GM18951 (cell line): ENCODE data around the gene PTPN23.

Experiments
- POLR2A ChIP-seq: IDR thresholded peaks from 4 replicates; pipeline ENCODE4 v1.6.1; 2011; ENCODE audit warnings: mild to moderate bottlenecking; ENCODE audit not compliant: insufficient read length, insufficient read depth; ENCODE audit errors: extremely low read depth
- in situ Hi-C: fragments of 300-500 bp; cut with MboI; formaldehyde crosslinking; loops from one replicate; pipeline ENCODE4 v1.12.0; 2022; ENCODE audit warnings: low sequenced_read_pairs, mixed read lengths, inconsistent platforms; ENCODE audit not compliant: unreplicated experiment

The PTPN23 gene

DNA sequence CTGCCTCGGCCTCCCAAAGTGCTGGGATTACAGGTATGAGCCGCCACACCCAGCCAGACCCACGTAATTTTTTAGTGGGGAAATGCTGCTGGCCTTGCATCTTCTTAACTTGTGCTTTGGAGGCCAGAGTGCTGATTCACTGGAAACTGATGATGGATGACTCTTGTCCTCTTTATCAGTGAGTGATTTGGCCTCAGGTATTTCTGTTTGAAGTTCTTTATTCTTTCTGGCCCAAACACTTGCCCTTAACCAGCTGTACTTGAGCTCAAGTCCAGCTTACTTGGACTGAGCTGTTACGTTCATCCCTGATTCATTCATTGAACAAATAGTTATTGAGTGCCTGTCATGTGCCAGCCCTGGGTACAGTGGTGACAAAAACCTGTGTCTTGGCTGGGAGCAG is 4.2 kb downstream of the PTPN23 start:
- in situ Hi-C loops = no loop called here
- no peak for TF ChIP-seq POLR2A

DNA sequence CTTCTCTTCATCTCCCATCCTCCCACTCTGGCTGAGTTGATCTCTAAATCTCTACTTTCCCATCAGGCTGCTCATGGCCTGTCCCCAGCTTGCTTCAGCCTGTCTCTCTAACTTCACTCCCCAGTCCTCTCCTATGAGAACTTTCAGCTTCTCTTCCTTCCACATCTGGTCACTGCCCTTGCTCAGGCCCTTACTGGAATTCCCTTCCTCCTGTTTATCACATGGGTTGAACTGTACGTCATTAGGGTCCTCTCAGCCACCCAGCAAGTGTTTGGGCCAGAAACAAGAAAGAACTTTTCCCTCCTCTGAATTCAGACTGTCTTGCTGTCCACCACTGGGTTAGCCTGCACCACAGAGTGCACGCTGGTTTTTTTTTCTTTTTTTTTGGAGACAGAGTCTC is 5.0 kb downstream of the PTPN23 start:
- TF ChIP-seq POLR2A = no peak
- in situ Hi-C loops = no loop called here

DNA sequence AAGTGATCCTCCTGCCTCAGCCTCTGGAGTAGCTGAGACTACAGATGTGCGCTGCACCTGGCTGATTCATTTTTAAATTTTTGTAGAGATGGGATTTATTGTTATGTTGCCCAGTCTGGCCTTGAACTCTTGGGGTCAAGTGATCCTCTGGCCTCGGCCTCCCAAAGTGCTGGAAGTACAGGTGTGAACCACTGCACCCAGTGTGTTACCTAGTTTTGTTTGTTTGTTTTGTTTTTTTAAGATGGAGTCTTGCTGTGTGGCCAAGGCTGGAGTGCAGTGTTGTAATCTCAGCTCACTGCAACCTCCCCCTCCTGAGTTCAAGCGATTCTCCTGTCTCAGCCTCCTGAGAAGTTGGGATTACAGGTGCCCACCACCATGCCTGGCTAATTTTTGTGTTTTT is 12.1 kb downstream of the PTPN23 start:
- in situ Hi-C loops = no loop called here

GRCh38 chr3:47394140-47394870 is 13.5 kb downstream of the PTPN23 start:
- TF ChIP-seq POLR2A = no peak
- in situ Hi-C loops = no loop called here

More for the DNA sequence above, 12.1 kb downstream of the PTPN23 start:
- TF ChIP-seq POLR2A = no peak

DNA sequence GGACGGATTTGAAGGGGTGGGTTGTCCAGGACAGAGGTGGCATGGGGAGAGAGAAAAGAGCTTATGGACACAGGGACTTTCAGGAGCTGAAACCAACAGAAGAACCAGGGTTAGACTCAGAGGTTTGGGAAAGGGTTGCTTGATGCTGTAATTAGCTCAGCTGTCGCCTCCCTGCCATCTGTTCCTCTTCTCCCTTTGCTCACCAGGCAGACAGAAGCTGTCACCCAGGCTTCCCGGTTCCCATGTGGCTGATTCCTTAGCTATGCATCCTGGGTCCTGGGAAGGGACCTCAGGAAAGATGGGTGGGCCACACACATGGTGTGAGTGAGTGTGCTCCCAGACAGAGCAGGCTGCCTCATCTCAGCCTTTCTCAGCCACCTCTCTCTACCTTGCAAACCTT is 14.1 kb downstream of the PTPN23 start:
- in situ Hi-C loops = no loop called here
- TF ChIP-seq POLR2A = no peak

DNA sequence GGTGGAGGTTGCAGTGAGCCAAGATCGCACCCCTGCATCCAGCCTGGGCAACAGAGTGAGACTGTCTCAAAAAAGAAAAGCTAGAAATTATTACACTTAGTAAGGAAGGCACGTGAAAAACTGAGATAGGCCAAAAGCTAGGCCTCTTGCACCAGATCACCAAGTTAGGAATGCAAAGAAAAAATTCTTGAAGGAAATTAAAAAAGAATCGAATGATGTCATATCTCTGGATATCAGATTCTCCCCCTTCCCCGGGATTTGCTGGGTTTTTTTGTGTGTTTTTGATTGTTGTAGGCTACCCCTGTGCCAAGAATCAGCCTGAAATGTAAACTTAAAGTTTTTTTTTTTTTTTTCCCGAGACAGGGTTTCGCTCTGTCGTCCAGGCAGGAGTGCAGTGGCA is 17.4 kb downstream of the PTPN23 start:
- no peak for TF ChIP-seq POLR2A
- in situ Hi-C loops = no loop called here

DNA sequence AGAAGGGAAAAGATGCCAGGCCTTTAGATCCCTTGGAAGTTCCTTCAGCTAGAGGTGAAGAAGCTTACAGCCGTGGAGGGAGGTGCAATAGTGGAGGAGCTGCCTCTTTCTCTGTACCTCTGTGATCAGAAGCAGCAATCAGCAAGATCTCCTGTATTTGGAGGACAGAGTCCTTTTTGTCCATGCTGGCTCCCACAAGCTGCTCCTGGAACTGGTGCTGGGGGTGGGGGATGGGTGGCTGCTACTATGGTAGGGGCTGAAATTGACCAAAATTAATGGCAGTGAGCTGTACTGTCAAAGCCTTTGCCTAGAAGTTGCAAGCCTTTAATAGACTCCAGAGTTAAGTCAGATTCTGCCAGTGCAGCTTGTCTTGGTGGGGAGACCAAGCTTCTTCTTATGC is 18.2 kb downstream of the PTPN23 start:
- in situ Hi-C loops = no loop called here
- TF ChIP-seq POLR2A = no peak

DNA sequence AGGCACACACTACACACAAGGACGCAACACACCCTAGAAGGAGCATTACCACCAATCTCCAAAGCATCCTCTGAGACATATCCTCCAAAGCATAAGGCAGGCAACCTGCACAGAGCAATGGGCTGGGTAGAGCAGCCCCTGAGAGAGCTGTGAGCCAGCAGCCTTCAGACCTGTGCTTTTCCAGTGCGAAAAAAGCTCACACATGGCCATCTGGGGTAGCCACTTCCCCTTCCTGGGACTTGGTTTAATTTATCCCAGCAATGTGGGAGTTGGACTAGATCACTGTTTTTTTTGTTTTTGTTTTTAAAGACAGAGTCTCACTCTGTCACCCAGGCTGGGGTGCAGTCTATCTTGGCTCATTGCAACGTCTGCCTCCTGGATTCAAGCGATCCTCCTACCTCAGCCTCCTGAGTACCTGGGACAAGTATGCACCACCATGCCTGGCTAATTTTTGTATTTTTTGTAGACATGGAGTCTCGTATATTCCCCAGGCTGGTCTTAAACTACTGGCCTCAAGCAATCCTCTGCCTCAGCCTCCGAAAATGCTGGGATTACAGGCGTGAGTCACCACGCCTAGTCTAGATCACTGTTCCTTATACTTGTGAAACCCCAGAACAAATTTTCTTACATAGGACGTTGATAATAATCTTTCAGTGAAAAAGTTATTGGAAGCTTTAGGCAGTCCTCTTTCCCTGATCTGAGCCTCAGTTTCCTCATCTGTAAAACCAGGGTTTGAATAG is 18.9 kb downstream of the PTPN23 start:
- in situ Hi-C loops = no loop called here
- TF ChIP-seq POLR2A = no peak

GRCh38 chr3:47404431-47404876 is 23.6 kb downstream of the PTPN23 start:
- in situ Hi-C loops = no loop called here
- TF ChIP-seq POLR2A = no peak

DNA sequence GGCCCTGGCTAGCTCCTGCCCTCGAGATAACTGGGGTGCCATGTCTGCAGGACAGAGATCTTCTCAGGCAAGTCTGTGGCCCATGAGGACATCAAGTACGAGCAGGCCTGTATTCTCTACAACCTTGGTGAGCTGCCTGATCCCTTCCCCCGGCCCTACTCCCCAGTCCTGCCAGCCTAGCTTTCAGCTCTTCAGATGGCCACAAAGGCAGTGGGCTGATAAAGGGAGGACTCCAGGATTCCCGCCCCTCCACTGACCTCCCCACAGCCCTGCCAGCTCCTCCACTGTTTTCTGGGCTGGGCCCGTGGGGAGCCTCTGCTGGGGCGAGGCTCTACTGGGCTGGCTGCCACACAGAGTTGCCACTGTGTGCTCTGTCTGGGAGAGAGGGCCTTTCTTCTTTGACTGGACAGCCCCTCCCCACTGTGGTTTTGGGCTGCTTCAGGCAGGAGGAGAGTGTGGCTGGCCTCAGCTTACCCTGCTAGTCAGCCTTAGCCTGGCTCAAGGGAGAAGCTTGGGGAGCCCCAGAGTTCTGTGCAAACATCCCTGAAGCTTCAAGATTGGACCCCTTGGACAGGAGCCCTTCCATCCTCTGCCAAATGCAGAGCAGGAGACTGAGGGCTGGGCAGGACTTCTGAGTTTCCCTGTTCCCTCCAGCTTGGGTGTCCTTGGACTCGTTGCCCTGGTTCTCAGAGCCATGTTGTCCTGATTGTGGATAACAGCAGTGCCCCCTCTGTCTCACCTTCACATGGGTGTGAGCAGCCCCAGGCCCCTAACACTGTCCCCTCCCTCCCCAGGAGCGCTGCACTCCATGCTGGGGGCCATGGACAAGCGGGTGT is 24.4 kb downstream of the PTPN23 start:
- TF ChIP-seq POLR2A = no peak
- in situ Hi-C loops = no loop called here

DNA sequence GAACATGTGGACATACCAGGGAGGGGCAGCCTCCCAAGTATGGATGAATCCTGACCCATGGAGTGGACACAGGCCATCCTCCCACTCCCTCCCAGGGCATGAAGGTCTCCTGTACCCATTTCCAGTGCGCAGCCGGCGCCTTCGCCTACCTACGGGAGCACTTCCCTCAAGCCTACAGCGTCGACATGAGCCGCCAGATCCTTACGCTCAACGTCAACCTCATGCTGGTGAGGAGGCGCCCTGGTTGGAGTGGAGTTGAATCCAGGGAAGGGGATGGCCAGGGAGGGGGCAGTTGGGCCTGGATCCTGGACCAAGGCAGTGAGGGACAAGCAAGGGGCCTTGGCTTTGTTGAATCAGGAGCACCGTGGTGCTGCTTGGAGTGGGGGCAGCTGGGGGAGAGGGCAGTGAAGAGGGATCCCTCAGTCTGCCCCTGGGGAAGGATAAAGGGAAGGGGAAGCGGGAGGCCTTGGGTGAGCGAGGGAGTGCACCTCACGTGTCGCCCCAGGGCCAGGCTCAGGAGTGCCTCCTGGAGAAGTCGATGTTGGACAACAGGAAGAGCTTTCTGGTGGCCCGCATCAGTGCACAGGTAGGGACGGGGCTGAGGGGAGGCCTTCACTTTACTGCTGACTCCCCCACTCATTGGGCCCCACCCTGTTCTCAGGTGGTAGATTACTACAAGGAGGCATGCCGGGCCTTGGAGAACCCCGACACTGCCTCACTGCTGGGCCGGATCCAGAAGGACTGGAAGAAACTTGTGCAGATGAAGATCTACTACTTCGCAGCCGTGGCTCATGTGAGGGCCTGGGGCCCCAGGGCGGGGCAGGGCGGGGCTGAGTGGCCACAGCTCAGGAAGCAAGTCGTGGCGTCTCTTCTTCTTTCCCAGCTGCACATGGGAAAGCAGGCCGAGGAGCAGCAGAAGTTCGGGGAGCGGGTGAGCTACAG is 25.3 kb downstream of the PTPN23 start:
- TF ChIP-seq POLR2A = no peak
- in situ Hi-C loops = no loop called here

DNA sequence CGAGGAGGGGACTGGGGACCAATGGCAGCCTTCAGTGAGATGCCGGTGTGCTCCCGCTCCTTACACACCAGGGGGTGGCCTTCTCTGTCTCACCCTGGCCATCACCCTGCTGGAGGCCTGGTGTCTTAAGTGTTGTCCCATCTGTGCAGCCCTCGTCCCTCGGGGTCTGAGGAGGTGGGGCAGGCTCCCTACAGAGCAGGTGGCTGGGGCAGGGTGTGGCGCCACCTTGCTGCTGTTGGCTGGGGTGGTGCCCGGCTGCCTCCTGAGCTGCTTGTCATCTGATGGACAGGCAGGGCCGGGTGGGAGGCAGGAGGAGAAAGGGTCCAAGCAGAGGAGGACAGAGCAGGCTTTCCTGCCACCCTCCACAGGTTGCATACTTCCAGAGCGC is 25.9 kb downstream of the PTPN23 start:
- no peak for TF ChIP-seq POLR2A

More for the DNA sequence above, 25.9 kb downstream of the PTPN23 start:
- in situ Hi-C loops = no loop called here
